Osteoblast (primary cell): ENCODE measurements around the gene PLEKHG4B. TPM values are rescaled to one million over a fixed set of nuclear protein-coding genes. Genes with fewer than 3 reads are reported as not detected.
A peak's percentile ranks its signal among the peaks of the same experiment; 100 is the strongest.

ENCODE experiments used
- DNase-seq: peaks from one replicate; pipeline ENCODE4 v3.0.0; 2011; ENCODE audit warnings: low spot score, mixed read lengths; ENCODE audit not compliant: insufficient read length; ENCODE audit errors: missing footprints
- H2AFZ ChIP-seq: 2 replicates; pipeline ENCODE4 v1.6.0; 2011; ENCODE audit warnings: mild to moderate bottlenecking, low read length
- H3K27ac ChIP-seq: 2 replicates; pipeline ENCODE4 v1.5.1; 2011; ENCODE audit warnings: mild to moderate bottlenecking, low read depth, low read length, moderate library complexity
- H3K27me3 ChIP-seq: 2 replicates; pipeline ENCODE4 v1.6.0; 2012; ENCODE audit warnings: mild to moderate bottlenecking, control low read depth, inconsistent platforms, low read length, moderate library complexity; ENCODE audit not compliant: insufficient read depth
- H3K36me3 ChIP-seq: 2 replicates; pipeline ENCODE4 v1.5.1; 2011; ENCODE audit warnings: mild to moderate bottlenecking, low read length, control low read depth, moderate library complexity; ENCODE audit not compliant: insufficient read depth
- H3K4me1 ChIP-seq: 2 replicates; pipeline ENCODE4 v1.5.1; 2011; ENCODE audit warnings: mild to moderate bottlenecking, low read length, control low read depth, moderate library complexity; ENCODE audit not compliant: insufficient read depth
- H3K4me2 ChIP-seq: 2 replicates; pipeline ENCODE4 v1.6.0; 2011; ENCODE audit warnings: mild to moderate bottlenecking, low read length; ENCODE audit not compliant: insufficient read depth
- H3K4me3 ChIP-seq: fragments of 200-600 bp; sonication (generic); 3 replicates; pipeline ENCODE4 v1.5.1; 2012; ENCODE audit warnings: mild to moderate bottlenecking, low read length, inconsistent platforms; ENCODE audit not compliant: insufficient read depth
- H3K79me2 ChIP-seq: 2 replicates; pipeline ENCODE4 v1.6.0; 2012; ENCODE audit warnings: mild to moderate bottlenecking, low read length, control low read depth, inconsistent platforms; ENCODE audit not compliant: insufficient read depth
- H3K9me3 ChIP-seq: 2 replicates; pipeline ENCODE4 v1.5.1; 2011; ENCODE audit warnings: low read depth, low read length, control low read depth
- H4K20me1 ChIP-seq: 2 replicates; pipeline ENCODE4 v1.6.0; 2012; ENCODE audit warnings: mild to moderate bottlenecking, low read length, control low read depth; ENCODE audit not compliant: insufficient read depth
- total RNA-seq: library from RNA; depleted of rRNA; stranded (reverse); fragments of >200 nt; gene quantifications from 2 replicates; pipeline ENCODE4 v1.2.3, GENCODE V29; 2012
- TF ChIP-seq, protein P1 (sequence below): IDR thresholded peaks from 2 replicates; pipeline ENCODE4 v1.5.1; 2011; ENCODE audit warnings: mild to moderate bottlenecking, low read depth, low read length, moderate library complexity; ENCODE audit errors: extremely low read depth

The PLEKHG4B gene
- total RNA-seq, 1 donor, result 0.36 TPM

DNA sequence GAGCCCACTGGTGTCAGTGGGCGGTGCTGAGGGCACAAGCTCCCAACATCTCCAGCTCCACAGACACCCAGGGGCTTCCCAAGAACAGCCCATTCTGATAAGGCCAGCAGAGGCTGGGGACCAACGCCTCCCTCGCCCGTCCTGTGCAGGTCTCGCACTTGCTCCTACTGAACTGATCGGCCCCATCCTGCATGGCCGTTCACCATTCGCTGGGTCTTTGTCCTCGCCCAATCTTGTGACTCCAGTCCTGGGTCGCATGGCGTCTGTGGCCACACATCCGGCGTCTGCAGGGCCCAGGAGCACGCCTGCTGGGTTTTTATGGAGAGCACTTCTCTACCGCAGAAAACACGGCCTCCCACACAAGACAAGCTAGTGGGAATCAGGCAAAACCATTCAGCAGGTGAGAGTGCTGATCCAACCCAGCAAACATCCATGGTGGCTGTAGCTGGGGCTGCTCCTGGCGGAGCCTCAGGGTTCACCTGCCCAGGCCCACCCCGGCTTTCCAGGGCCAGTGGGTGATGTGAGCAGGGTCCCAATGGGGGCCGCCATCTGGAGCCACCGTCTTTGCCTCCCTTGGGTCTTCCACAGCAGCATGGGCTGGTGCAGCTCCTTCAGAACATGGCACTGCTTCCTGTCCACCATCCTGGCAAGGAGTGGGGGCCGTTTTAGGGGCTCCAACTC is 106.7 kb downstream of the PLEKHG4B start:
- Histone ChIP-seq H4K20me1 (peaks cover 22% of the 10 kb centered on the region), H2AFZ (no peak overlapping the region), H3K36me3 (peaks cover 2% of the 10 kb centered on the region), H3K4me2 (no peak overlapping the region), H3K9me3 (no peaks in the 10 kb centered on the region), H3K4me3 (no peak overlapping the region), H3K27me3 (peaks cover 3% of the 10 kb centered on the region), H3K4me1 (no peaks in the 10 kb centered on the region), H3K79me2 (peaks cover 1% of the 10 kb centered on the region), H3K27ac (no peak overlapping the region)
- DNase-seq, result peak; percentile 55
- TF ChIP-seq, protein P1, sequence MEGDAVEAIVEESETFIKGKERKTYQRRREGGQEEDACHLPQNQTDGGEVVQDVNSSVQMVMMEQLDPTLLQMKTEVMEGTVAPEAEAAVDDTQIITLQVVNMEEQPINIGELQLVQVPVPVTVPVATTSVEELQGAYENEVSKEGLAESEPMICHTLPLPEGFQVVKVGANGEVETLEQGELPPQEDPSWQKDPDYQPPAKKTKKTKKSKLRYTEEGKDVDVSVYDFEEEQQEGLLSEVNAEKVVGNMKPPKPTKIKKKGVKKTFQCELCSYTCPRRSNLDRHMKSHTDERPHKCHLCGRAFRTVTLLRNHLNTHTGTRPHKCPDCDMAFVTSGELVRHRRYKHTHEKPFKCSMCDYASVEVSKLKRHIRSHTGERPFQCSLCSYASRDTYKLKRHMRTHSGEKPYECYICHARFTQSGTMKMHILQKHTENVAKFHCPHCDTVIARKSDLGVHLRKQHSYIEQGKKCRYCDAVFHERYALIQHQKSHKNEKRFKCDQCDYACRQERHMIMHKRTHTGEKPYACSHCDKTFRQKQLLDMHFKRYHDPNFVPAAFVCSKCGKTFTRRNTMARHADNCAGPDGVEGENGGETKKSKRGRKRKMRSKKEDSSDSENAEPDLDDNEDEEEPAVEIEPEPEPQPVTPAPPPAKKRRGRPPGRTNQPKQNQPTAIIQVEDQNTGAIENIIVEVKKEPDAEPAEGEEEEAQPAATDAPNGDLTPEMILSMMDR, result no peak

DNA sequence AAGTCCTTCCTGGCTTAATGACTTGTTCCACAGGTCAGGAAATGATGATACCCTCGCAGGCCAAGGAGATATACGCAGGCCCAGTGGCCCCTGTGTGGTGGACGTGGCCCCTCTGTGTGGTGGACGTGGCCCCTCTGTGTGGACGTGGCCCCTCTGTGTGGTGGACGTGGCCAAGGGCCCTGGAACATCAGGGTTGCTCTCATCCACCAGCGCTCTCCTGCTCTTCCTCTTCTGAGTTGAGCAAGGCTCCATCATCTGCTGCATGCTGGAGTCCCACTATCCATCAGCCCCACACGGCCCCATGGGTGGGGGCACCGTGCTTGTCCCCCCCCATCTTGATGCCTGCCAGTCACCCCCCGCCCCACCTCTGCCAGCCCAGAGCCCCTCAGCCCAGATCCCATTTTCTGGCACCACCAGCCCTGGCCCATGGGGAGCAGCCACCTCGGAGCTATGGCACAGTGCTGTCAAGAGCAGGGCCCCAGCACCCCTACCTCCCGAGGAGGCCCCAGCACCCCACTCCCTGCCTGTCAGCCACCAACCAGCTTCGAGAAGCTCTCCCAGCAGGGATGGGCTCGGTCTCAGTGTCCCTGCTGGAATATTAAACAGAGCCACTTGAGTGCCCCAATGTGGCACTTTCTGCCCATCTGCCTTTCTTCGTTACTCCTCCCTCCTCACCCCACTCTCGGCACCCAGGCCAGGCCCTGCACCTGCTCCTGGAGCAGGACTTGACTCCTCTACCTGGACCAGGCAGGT is 107.4 kb downstream of the PLEKHG4B start:
- H3K27me3 ChIP-seq, result no peaks in the 10 kb centered on the region
- H3K4me1 ChIP-seq, result no peaks in the 10 kb centered on the region
- no peak overlapping the region for H3K4me2 ChIP-seq
- H4K20me1 ChIP-seq, result peaks cover 24% of the 10 kb centered on the region
- no peak overlapping the region for H3K27ac ChIP-seq
- H3K9me3 ChIP-seq, result no peaks in the 10 kb centered on the region
- H2AFZ ChIP-seq, result no peak overlapping the region
- TF ChIP-seq, protein P1, result no peak
- H3K79me2 ChIP-seq, result peaks cover 3% of the 10 kb centered on the region
- peaks cover 9% of the 10 kb centered on the region for H3K36me3 ChIP-seq
- H3K4me3 ChIP-seq, result no peak overlapping the region
- DNase-seq, result peak; percentile 78

DNA sequence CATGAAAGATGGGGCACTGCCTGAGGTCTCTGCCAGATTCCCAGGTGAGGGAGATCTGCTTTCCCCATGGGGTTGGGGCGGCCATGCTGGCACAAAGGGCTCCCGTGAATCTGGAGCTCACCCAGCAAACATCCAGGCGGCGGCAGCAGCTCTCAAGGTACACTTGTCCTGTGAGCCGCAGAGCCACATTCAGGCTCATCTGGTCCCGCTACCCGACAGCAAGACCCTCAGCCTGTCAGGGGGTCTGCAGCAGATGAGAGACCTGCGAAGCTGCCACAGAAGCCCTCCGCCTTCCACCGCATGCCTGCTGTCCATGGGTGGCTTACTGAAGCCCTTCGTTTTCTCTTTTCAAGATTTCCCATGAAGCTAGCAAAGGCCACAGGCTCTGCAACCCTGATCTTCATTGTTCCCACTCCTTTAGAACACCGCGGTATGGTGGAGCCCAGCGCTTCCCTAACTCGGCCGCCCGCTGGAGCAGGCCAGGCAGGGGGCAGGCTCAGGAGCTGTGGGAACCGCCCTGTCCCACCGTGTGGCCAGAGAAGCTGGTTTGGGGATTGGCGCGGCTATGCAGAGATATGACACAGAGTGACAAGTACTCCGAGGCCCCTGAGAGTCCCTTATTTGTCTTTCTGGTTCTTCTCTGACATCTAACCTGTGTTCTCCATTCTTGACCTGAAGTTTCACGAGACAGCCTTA is 108.1 kb downstream of the PLEKHG4B start:
- Histone ChIP-seq H3K36me3 (peaks cover 15% of the 10 kb centered on the region), H2AFZ (no peak overlapping the region), H3K4me3 (no peak overlapping the region), H3K27ac (no peak overlapping the region), H3K4me1 (no peaks in the 10 kb centered on the region), H3K4me2 (no peak overlapping the region), H4K20me1 (peaks cover 24% of the 10 kb centered on the region), H3K9me3 (no peaks in the 10 kb centered on the region), H3K79me2 (peaks cover 8% of the 10 kb centered on the region), H3K27me3 (no peaks in the 10 kb centered on the region)
- TF ChIP-seq, protein P1, result no peak
- peak; percentile 80 for DNase-seq

DNA sequence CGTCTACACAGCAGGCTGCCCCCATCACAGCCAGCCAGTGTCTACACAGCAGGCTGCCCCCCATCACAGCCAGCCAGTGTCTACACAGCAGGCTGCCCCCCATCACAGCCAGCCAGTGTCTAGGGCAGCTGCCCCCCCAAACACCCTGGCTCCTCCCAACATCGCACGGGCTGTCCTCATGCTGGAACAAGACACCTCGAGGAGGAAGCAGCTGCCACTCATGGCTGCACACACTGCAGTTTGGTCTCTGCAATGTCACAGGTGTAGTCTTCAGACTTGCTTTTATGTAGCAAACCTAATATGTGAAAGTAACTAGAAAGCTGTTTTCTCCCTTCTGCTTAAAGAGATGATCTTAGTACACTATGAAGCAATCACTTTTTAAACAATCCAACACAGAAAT is 109.0 kb downstream of the PLEKHG4B start:
- H3K36me3 ChIP-seq, result peaks cover 21% of the 10 kb centered on the region
- H3K9me3 ChIP-seq, result no peaks in the 10 kb centered on the region
- peaks cover 15% of the 10 kb centered on the region for H3K79me2 ChIP-seq
- H3K4me1 ChIP-seq, result no peaks in the 10 kb centered on the region
- TF ChIP-seq, protein P1, result no peak
- H3K27ac ChIP-seq, result no peak overlapping the region
- H4K20me1 ChIP-seq, result peaks cover 21% of the 10 kb centered on the region
- no peak overlapping the region for H3K4me2 ChIP-seq
- H2AFZ ChIP-seq, result no peak overlapping the region
- DNase-seq, result peak; percentile 63
- no peak overlapping the region for H3K4me3 ChIP-seq
- no peaks in the 10 kb centered on the region for H3K27me3 ChIP-seq
